HepG2 (cell line): Measurements from ENCODE around the gene STX5. TPM values are rescaled to one million over a fixed set of nuclear protein-coding genes. Genes with fewer than 3 reads are reported as not detected.

Source experiments
- KDM4B ChIP-seq: sonication (generic); formaldehyde crosslinking; IDR thresholded peaks from 2 replicates; pipeline ENCODE4 v1.4.0; 2020; ENCODE audit warnings: missing genetic modification reagents
- MTA1 ChIP-seq: sonication (generic); formaldehyde crosslinking; IDR thresholded peaks from 2 replicates; pipeline ENCODE4 v1.4.0; 2020; ENCODE audit warnings: missing genetic modification reagents, mild to moderate bottlenecking, borderline replicate concordance
- NAIF1 ChIP-seq: sonication (generic); formaldehyde crosslinking; IDR thresholded peaks from 2 replicates; pipeline ENCODE4 v1.5.0; 2020; ENCODE audit warnings: mild to moderate bottlenecking, missing genetic modification reagents, borderline replicate concordance
- TEF ChIP-seq: sonication (generic); formaldehyde crosslinking; IDR thresholded peaks from 2 replicates; pipeline ENCODE4 v1.5.0; 2020; ENCODE audit warnings: missing genetic modification reagents
- ZNF407 ChIP-seq: sonication (generic); formaldehyde crosslinking; IDR thresholded peaks from one replicate; pipeline ENCODE4 v1.5.1; 2020; ENCODE audit warnings: mild to moderate bottlenecking, missing genetic modification reagents; ENCODE audit errors: not compliant biosample characterization
- polyA plus RNA-seq, 8 experiments: library from polyadenylated mRNA; depleted of rRNA in 3 of 8; stranded (reverse) in 7 of 8; unstranded in 1 of 8; fragments of >200 nt; fragmentation: Illumina TruSeq in 4 of 8; extraction: Trizol in 4 of 8; gene quantifications; 2 replicates each; pipeline versions ENCODE4 v1.2.1 to v1.2.3, GENCODE V29; 2011 to 2016; ENCODE audit warnings: low read depth in 4 of 8, missing spikeins in 1 of 8, mixed read lengths in 1 of 8; ENCODE audit not compliant: insufficient read depth in 1 of 8
- total RNA-seq, 5 experiments: library from RNA; depleted of rRNA; stranded (reverse); fragments of >200 nt; fragmentation: Illumina TruSeq; extraction: Trizol; gene quantifications; 2 replicates each; pipeline ENCODE4 v1.2.3, GENCODE V29; 2016; ENCODE audit warnings: low read depth in 1 of 5
- TF ChIP-seq, protein P1 (sequence below): IDR thresholded peaks from 2 replicates; pipeline ENCODE4 v1.6.1; 2016; ENCODE audit warnings: low read depth, control low read depth
- TF ChIP-seq, protein P2 (sequence below): sonication (generic); formaldehyde crosslinking; IDR thresholded peaks from 2 replicates; pipeline ENCODE4 v1.4.0; 2020; ENCODE audit warnings: missing genetic modification reagents
- TF ChIP-seq, protein P3 (sequence below): sonication (generic); formaldehyde crosslinking; IDR thresholded peaks from 2 replicates; pipeline ENCODE4 v1.4.0; 2020; ENCODE audit warnings: missing genetic modification reagents, borderline replicate concordance

STX5 gene
- total and polyA plus RNA-seq, 2 of the 13 experiments (the other 11 are each of a cell fraction or from before 2014, with no cell fraction given) = 26.9 to 30.0 TPM

DNA sequence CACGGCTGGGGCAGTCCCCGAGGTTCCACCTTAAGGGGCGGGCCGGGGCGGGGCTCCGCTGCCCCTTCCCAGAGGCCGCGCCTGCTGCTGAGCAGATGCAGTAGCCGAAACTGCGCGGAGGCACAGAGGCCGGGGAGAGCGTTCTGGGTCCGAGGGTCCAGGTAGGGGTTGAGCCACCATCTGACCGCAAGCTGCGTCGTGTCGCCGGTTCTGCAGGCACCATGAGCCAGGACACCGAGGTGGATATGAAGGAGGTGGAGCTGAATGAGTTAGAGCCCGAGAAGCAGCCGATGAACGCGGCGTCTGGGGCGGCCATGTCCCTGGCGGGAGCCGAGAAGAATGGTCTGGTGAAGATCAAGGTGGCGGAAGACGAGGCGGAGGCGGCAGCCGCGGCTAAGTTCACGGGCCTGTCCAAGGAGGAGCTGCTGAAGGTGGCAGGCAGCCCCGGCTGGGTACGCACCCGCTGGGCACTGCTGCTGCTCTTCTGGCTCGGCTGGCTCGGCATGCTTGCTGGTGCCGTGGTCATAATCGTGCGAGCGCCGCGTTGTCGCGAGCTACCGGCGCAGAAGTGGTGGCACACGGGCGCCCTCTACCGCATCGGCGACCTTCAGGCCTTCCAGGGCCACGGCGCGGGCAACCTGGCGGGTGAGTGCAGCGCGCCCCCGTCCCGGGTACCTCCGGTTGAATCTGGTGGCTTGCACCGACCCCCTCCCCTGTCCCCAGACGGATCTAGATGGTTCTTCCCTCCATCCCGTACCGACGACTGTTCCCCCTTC lies 49.1 kb upstream of the STX5 start, which contains the start of gene SLC3A2 (continued):
- TF ChIP-seq, protein P1, sequence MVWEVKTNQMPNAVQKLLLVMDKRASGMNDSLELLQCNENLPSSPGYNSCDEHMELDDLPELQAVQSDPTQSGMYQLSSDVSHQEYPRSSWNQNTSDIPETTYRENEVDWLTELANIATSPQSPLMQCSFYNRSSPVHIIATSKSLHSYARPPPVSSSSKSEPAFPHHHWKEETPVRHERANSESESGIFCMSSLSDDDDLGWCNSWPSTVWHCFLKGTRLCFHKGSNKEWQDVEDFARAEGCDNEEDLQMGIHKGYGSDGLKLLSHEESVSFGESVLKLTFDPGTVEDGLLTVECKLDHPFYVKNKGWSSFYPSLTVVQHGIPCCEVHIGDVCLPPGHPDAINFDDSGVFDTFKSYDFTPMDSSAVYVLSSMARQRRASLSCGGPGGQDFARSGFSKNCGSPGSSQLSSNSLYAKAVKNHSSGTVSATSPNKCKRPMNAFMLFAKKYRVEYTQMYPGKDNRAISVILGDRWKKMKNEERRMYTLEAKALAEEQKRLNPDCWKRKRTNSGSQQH (CRISPR knock-in tag) = peak; percentile 18; the same call in 1 of the 2 replicates
- TF ChIP-seq, protein P2, sequence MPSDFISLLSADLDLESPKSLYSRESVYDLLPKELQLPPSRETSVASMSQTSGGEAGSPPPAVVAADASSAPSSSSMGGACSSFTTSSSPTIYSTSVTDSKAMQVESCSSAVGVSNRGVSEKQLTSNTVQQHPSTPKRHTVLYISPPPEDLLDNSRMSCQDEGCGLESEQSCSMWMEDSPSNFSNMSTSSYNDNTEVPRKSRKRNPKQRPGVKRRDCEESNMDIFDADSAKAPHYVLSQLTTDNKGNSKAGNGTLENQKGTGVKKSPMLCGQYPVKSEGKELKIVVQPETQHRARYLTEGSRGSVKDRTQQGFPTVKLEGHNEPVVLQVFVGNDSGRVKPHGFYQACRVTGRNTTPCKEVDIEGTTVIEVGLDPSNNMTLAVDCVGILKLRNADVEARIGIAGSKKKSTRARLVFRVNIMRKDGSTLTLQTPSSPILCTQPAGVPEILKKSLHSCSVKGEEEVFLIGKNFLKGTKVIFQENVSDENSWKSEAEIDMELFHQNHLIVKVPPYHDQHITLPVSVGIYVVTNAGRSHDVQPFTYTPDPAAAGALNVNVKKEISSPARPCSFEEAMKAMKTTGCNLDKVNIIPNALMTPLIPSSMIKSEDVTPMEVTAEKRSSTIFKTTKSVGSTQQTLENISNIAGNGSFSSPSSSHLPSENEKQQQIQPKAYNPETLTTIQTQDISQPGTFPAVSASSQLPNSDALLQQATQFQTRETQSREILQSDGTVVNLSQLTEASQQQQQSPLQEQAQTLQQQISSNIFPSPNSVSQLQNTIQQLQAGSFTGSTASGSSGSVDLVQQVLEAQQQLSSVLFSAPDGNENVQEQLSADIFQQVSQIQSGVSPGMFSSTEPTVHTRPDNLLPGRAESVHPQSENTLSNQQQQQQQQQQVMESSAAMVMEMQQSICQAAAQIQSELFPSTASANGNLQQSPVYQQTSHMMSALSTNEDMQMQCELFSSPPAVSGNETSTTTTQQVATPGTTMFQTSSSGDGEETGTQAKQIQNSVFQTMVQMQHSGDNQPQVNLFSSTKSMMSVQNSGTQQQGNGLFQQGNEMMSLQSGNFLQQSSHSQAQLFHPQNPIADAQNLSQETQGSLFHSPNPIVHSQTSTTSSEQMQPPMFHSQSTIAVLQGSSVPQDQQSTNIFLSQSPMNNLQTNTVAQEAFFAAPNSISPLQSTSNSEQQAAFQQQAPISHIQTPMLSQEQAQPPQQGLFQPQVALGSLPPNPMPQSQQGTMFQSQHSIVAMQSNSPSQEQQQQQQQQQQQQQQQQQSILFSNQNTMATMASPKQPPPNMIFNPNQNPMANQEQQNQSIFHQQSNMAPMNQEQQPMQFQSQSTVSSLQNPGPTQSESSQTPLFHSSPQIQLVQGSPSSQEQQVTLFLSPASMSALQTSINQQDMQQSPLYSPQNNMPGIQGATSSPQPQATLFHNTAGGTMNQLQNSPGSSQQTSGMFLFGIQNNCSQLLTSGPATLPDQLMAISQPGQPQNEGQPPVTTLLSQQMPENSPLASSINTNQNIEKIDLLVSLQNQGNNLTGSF (CRISPR knock-in tag) = peak; percentile 15; the same call in 1 of the 2 replicates
- peak; percentile 91; the same call in 1 of the 2 replicates for TF ChIP-seq MTA1
- peak; percentile 25; the same call in 1 of the 2 replicates for TF ChIP-seq KDM4B
- TF ChIP-seq, protein P3, sequence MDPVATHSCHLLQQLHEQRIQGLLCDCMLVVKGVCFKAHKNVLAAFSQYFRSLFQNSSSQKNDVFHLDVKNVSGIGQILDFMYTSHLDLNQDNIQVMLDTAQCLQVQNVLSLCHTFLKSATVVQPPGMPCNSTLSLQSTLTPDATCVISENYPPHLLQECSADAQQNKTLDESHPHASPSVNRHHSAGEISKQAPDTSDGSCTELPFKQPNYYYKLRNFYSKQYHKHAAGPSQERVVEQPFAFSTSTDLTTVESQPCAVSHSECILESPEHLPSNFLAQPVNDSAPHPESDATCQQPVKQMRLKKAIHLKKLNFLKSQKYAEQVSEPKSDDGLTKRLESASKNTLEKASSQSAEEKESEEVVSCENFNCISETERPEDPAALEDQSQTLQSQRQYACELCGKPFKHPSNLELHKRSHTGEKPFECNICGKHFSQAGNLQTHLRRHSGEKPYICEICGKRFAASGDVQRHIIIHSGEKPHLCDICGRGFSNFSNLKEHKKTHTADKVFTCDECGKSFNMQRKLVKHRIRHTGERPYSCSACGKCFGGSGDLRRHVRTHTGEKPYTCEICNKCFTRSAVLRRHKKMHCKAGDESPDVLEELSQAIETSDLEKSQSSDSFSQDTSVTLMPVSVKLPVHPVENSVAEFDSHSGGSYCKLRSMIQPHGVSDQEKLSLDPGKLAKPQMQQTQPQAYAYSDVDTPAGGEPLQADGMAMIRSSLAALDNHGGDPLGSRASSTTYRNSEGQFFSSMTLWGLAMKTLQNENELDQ (CRISPR knock-in tag) = no peak
- no peak for TF ChIP-seq ZNF407 (CRISPR knock-in tag)
- no peak for TF ChIP-seq NAIF1 (CRISPR knock-in tag)
- peak; percentile 45; the same call in 1 of the 2 replicates for TF ChIP-seq TEF (CRISPR knock-in tag)
